ENCODE measurements around the gene PIK3C2B. TPM values are rescaled to one million over a fixed set of nuclear protein-coding genes. Genes with fewer than 3 reads are reported as not detected.

The PIK3C2B gene
- total and polyA plus RNA-seq, 2 of the 8 experiments (the other 6 are each of a cell fraction or from before 2014, with no cell fraction given), result 20.4 to 36.7 TPM

DNA sequence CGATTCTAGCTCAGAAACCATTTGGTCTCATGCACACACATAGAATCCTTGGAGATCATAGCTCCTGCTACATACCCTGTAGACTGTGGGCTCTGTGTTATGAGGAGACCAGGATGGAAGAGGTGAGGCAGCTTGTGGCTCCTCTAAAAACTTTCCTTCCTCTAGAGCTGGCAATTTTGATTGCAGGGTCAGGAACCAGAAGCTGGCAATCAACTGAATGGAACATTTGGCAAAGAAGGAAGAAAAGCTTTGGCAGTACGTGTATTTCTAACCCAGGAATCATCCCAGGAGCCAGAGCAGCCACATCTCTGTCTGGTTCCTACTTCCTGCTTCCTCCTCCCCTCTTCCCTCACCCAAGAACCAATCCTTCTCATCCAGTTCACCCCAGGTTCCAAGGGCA, 15.7 kb downstream of the PIK3C2B start (continued):
- TF ChIP-seq, protein P1, sequence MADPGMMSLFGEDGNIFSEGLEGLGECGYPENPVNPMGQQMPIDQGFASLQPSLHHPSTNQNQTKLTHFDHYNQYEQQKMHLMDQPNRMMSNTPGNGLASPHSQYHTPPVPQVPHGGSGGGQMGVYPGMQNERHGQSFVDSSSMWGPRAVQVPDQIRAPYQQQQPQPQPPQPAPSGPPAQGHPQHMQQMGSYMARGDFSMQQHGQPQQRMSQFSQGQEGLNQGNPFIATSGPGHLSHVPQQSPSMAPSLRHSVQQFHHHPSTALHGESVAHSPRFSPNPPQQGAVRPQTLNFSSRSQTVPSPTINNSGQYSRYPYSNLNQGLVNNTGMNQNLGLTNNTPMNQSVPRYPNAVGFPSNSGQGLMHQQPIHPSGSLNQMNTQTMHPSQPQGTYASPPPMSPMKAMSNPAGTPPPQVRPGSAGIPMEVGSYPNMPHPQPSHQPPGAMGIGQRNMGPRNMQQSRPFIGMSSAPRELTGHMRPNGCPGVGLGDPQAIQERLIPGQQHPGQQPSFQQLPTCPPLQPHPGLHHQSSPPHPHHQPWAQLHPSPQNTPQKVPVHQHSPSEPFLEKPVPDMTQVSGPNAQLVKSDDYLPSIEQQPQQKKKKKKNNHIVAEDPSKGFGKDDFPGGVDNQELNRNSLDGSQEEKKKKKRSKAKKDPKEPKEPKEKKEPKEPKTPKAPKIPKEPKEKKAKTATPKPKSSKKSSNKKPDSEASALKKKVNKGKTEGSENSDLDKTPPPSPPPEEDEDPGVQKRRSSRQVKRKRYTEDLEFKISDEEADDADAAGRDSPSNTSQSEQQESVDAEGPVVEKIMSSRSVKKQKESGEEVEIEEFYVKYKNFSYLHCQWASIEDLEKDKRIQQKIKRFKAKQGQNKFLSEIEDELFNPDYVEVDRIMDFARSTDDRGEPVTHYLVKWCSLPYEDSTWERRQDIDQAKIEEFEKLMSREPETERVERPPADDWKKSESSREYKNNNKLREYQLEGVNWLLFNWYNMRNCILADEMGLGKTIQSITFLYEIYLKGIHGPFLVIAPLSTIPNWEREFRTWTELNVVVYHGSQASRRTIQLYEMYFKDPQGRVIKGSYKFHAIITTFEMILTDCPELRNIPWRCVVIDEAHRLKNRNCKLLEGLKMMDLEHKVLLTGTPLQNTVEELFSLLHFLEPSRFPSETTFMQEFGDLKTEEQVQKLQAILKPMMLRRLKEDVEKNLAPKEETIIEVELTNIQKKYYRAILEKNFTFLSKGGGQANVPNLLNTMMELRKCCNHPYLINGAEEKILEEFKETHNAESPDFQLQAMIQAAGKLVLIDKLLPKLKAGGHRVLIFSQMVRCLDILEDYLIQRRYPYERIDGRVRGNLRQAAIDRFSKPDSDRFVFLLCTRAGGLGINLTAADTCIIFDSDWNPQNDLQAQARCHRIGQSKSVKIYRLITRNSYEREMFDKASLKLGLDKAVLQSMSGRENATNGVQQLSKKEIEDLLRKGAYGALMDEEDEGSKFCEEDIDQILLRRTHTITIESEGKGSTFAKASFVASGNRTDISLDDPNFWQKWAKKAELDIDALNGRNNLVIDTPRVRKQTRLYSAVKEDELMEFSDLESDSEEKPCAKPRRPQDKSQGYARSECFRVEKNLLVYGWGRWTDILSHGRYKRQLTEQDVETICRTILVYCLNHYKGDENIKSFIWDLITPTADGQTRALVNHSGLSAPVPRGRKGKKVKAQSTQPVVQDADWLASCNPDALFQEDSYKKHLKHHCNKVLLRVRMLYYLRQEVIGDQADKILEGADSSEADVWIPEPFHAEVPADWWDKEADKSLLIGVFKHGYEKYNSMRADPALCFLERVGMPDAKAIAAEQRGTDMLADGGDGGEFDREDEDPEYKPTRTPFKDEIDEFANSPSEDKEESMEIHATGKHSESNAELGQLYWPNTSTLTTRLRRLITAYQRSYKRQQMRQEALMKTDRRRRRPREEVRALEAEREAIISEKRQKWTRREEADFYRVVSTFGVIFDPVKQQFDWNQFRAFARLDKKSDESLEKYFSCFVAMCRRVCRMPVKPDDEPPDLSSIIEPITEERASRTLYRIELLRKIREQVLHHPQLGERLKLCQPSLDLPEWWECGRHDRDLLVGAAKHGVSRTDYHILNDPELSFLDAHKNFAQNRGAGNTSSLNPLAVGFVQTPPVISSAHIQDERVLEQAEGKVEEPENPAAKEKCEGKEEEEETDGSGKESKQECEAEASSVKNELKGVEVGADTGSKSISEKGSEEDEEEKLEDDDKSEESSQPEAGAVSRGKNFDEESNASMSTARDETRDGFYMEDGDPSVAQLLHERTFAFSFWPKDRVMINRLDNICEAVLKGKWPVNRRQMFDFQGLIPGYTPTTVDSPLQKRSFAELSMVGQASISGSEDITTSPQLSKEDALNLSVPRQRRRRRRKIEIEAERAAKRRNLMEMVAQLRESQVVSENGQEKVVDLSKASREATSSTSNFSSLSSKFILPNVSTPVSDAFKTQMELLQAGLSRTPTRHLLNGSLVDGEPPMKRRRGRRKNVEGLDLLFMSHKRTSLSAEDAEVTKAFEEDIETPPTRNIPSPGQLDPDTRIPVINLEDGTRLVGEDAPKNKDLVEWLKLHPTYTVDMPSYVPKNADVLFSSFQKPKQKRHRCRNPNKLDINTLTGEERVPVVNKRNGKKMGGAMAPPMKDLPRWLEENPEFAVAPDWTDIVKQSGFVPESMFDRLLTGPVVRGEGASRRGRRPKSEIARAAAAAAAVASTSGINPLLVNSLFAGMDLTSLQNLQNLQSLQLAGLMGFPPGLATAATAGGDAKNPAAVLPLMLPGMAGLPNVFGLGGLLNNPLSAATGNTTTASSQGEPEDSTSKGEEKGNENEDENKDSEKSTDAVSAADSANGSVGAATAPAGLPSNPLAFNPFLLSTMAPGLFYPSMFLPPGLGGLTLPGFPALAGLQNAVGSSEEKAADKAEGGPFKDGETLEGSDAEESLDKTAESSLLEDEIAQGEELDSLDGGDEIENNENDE (IDR thresholded peaks at IDR 0.05; ENCODE audit: insufficient replicate concordance, low read length), result no peak
- TF ChIP-seq SP1 (IDR thresholded peaks at IDR 0.05; ENCODE audit: low read depth, low read length) (no peak), RBBP5 (IDR thresholded peaks at IDR 0.05; ENCODE audit: borderline replicate concordance, low read depth, low read length) (no peak), TEAD4 (IDR thresholded peaks at IDR 0.05; ENCODE audit: low read depth, low read length) (no peak), ASH2L (IDR thresholded peaks at IDR 0.05; ENCODE audit: low read length) (no peak), EP300 (IDR thresholded peaks at IDR 0.05; ENCODE audit: borderline replicate concordance in 1 of 2, low read depth in 2 of 2, low read length in 2 of 2) (no peak), SAP30 (IDR thresholded peaks at IDR 0.05; ENCODE audit: insufficient read depth, insufficient replicate concordance, low read length) (no peak), TBP (IDR thresholded peaks at IDR 0.05; ENCODE audit: low read depth, low read length) (no peak)
